ENCODE data around the gene FOXRED2. TPM values are rescaled to one million over a fixed set of nuclear protein-coding genes. Genes with fewer than 3 reads are reported as not detected.

The FOXRED2 gene
- total and polyA plus RNA-seq, 2 experiments from 2014 or later = 22.3 to 25.7 TPM

DNA sequence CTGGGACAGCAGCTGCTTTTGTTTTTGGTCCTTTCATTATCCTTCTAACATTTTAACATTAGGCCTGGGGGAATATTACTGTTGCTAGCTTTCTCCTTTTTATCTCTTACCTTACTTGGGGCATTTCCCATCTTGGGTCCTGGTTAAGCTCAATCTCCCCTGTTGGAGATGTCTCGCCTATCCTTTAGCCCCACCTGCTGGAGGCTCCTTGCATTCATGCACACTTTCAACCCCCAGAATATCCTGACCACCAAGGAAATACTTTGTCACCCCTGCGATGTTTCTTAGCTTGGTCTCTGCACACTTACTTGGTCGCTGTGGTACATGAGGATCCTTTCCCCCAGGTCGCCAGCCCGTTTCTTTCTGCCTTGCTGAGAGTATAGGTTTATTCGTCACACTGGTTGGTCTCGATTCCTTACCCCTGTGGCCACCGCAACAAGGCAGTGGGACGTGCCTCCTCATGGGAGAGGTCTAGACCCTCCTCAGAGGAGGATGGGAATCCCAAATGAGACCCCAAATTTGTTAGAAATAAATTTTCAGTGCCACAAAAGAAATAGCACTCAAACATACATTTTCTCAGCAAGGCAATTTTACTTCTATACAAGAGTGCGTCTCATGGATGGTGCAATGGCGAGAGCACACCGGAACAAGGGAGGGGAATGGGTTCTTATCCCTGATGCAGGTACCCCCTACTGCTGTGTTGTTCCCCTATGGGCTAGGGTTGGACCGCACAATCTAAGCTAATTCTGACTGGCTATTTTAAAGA lies 20.0 kb downstream of the FOXRED2 start:
- TF ChIP-seq, protein P1, sequence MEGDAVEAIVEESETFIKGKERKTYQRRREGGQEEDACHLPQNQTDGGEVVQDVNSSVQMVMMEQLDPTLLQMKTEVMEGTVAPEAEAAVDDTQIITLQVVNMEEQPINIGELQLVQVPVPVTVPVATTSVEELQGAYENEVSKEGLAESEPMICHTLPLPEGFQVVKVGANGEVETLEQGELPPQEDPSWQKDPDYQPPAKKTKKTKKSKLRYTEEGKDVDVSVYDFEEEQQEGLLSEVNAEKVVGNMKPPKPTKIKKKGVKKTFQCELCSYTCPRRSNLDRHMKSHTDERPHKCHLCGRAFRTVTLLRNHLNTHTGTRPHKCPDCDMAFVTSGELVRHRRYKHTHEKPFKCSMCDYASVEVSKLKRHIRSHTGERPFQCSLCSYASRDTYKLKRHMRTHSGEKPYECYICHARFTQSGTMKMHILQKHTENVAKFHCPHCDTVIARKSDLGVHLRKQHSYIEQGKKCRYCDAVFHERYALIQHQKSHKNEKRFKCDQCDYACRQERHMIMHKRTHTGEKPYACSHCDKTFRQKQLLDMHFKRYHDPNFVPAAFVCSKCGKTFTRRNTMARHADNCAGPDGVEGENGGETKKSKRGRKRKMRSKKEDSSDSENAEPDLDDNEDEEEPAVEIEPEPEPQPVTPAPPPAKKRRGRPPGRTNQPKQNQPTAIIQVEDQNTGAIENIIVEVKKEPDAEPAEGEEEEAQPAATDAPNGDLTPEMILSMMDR (IDR thresholded peaks at IDR 0.05; ENCODE audit: low read depth, low read length) = peak; percentile 67
- no peaks in the 10 kb centered on the region for H3K4me1 ChIP-seq (ENCODE audit: low read depth)
- no peak overlapping the region for H3K4me3 ChIP-seq
- H3K27me3 ChIP-seq = no peaks in the 10 kb centered on the region
- H3K9me3 ChIP-seq (ENCODE audit: low read depth) = no peaks in the 10 kb centered on the region
- H3K27ac ChIP-seq = no peak overlapping the region
- H3K36me3 ChIP-seq = peaks cover 8% of the 10 kb centered on the region
- peak; percentile 63 to 67 for DNase-seq (ENCODE audit: low read depth in 1 of 2, low spot score in 1 of 2)

DNA sequence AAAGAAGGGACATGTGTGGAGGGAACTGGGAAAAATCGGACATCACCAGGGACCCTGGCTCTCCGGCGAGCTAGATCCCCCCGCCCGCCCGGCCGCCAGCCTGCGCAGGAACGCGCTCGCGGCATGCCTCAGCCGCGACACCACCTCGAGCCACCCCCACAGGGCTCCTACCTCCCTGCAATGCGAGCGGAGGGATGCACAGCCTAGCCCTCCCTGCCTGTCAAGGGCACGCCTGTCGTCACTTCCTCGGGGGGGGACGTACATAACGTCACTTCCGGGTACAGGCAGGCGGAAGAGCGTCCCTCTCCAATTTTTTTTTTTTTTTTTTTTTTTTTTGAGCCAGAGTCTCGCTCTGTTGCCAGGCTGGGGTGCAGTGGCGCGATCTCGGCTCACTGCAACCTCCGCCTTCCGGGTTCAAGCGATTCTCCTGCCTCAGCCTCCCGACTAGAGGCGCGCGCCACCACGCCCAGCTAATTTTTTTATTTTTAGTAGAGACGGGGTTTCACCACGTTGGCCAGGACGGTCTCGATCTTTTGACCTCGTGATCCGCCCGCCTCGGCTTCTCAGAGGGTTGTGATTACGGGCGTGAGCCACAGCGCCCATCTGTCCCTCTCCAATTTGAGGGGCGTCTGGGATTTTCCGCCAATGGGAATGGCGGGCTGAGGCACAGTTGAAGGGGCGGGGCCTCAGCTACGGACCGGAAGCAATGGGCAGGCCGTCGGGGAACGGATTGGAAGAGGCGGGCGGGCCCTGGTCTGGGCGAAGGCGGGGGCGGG lies 25.3 kb downstream of the FOXRED2 start, which contains the start of gene TXN2:
TSS of gene TXN2 (minus strand) at position 248 of the 776 bp plus-strand sequence. CDS start 803 bp downstream, outside the sequence.
- H3K36me3 ChIP-seq = peaks cover 9% of the 10 kb centered on the region
- no peaks in the 10 kb centered on the region for H3K27me3 ChIP-seq
- H3K4me3 ChIP-seq = peak within 1 kb of the TSS; percentile 65
- DNase-seq (ENCODE audit: low read depth in 1 of 2, low spot score in 1 of 2) = peak; percentile 98 to 99
- H3K9me3 ChIP-seq (ENCODE audit: low read depth) = no peaks in the 10 kb centered on the region
- H3K4me1 ChIP-seq (ENCODE audit: low read depth) = peaks cover 5% of the 10 kb centered on the region
- TF ChIP-seq, protein P1 (IDR thresholded peaks at IDR 0.05; ENCODE audit: low read depth, low read length) = no peak
- H3K27ac ChIP-seq = peak within 1 kb of the TSS; percentile 98

DNA sequence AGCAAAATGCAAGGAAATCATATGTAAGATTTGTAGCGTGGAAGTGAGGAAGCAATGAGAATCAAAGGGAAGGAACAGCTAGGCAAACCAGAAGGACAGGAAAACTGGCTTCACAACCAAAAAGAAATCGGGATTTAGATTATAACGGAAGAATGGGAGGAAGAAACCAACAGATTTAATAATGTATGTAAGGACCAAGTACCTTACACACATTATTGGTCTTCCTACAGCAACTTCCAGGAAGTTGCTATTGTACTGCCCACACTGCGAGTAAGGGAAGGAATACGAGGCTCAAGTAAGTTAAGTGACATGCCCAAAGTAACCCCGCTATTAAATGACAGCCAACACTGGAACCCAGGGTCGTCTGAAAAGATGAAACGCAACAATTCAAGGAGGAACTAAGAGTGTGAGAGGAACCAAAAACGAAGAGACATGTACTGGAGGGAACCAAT lies 25.9 kb downstream of the FOXRED2 start:
- DNase-seq (ENCODE audit: low read depth in 1 of 2, low spot score in 1 of 2) = no peak
- H3K27me3 ChIP-seq = no peaks in the 10 kb centered on the region
- no peaks in the 10 kb centered on the region for H3K9me3 ChIP-seq (ENCODE audit: low read depth)
- H3K4me1 ChIP-seq (ENCODE audit: low read depth) = peaks cover 5% of the 10 kb centered on the region
- peak overlapping the region; percentile 65 for H3K4me3 ChIP-seq
- peaks cover 14% of the 10 kb centered on the region for H3K36me3 ChIP-seq
- H3K27ac ChIP-seq = peak overlapping the region; percentile 98
- TF ChIP-seq, protein P1 (IDR thresholded peaks at IDR 0.05; ENCODE audit: low read depth, low read length) = no peak

DNA sequence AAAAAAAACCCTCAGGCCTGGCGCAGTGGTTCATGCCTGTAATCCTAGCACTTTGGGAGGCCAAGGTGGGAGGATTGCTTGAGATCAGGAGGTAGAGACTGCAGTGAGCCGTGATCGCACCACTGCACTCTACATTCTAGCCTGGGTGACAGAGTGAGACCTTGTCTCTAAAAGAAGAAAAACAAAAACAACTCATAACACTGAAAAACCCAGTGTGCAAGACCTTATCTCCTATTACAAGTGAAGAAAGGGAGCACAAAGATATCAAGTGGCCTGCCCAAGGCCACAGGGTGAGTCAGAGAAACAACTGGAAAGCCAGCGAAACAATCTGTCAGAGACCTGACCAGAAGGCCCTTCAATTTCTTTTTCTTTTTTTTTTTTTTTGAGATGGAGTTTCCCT lies 27.9 kb downstream of the FOXRED2 start:
- H3K4me3 ChIP-seq = no peak overlapping the region
- no peak overlapping the region for H3K27ac ChIP-seq
- TF ChIP-seq, protein P1 (IDR thresholded peaks at IDR 0.05; ENCODE audit: low read depth, low read length) = no peak
- peaks cover 26% of the 10 kb centered on the region for H3K36me3 ChIP-seq
- H3K4me1 ChIP-seq (ENCODE audit: low read depth) = peaks cover 5% of the 10 kb centered on the region
- no peaks in the 10 kb centered on the region for H3K9me3 ChIP-seq (ENCODE audit: low read depth)
- no peaks in the 10 kb centered on the region for H3K27me3 ChIP-seq
- DNase-seq (ENCODE audit: low read depth in 1 of 2, low spot score in 1 of 2) = peak in 1 of 2 donors; percentile 21

DNA sequence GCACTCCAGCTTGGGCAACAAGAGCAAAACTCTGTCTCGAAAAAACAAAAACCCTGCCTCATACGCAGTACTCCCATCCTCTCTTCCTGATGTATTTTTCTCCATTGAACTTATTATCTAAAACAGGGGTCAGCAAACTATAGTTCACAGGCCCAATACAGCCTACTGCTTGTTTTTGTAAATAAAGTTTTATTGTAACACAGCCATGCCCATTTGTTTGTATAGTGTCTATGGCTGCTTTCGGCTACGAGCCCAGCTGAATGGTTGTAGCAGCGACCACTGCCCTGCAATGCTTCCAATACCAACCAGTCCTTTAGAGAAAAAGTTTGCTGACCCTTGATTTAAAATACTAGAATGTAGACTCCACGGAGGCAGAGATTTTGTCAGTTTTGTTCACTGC lies 31.5 kb downstream of the FOXRED2 start:
- Histone ChIP-seq H3K27me3 (no peaks in the 10 kb centered on the region), H3K9me3 (ENCODE audit: low read depth) (no peaks in the 10 kb centered on the region), H3K27ac (no peak overlapping the region), H3K4me1 (ENCODE audit: low read depth) (no peaks in the 10 kb centered on the region), H3K36me3 (peaks cover 26% of the 10 kb centered on the region), H3K4me3 (no peak overlapping the region)
- TF ChIP-seq, protein P1 (IDR thresholded peaks at IDR 0.05; ENCODE audit: low read depth, low read length) = no peak
- no peak for DNase-seq (ENCODE audit: low read depth in 1 of 2, low spot score in 1 of 2)

Data from cardiac muscle cell (in vitro differentiated cells and primary cell).